GM21529 (cell line): ENCODE data around the gene RHEB.

ENCODE experiments used
- ATAC-seq: cut with Tn5 transposase; IDR thresholded peaks from one replicate; pipeline ENCODE4 v1.9.1; 2021; ENCODE audit not compliant: unreplicated experiment

RHEB gene

DNA sequence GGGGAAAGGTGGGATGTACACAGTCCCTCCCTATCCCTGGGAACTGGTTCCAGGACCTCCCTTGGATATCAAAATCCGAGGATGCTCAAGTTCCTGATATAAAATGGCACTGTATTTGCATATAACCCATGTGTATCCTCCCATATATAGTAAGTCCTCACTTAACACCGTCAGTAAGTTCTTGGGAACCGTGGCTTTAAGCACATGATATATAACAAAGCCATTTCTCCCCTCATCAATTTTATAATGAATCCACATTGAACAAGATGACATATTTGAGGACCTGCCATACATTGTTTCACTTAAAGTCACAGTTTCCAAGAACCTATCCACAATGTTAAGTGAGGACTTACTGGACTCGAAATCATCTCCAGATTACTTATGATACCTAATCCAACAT is 85.1 kb downstream of the RHEB start:
- ATAC-seq, result no peak

DNA sequence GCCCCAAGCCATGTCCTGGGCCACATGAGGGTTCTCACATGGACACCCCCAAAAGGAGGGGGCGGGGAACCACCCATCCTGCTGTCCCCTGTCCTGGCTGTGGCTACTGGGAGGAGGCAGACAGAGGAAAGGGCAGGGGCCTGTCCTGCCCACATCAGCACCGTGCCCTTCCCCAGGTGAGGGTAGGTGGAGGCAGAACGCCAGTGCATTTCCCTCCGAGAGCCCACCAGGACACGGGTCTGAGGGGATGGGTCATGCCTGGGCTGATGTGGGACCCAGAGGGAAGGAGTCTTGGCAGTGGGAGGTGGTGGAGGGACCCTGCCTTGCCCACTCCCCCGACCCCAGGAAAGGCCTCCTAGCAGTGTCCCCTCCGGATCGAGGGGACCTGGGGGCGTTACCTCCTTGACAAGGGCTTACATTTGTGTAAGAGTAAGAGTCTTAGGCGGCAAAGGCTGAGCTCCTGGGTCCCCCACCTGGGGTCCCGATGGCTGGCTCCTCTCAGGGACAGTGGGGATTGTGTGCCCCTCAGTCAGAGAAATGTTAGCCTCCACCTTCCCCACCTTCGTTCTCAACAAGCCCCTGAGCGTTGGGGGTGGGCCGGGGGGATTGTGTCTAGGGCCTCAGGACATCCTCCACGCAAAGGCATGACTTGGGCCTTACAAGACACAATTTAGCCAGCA is 85.8 kb downstream of the RHEB start:
- ATAC-seq, result no peak

DNA sequence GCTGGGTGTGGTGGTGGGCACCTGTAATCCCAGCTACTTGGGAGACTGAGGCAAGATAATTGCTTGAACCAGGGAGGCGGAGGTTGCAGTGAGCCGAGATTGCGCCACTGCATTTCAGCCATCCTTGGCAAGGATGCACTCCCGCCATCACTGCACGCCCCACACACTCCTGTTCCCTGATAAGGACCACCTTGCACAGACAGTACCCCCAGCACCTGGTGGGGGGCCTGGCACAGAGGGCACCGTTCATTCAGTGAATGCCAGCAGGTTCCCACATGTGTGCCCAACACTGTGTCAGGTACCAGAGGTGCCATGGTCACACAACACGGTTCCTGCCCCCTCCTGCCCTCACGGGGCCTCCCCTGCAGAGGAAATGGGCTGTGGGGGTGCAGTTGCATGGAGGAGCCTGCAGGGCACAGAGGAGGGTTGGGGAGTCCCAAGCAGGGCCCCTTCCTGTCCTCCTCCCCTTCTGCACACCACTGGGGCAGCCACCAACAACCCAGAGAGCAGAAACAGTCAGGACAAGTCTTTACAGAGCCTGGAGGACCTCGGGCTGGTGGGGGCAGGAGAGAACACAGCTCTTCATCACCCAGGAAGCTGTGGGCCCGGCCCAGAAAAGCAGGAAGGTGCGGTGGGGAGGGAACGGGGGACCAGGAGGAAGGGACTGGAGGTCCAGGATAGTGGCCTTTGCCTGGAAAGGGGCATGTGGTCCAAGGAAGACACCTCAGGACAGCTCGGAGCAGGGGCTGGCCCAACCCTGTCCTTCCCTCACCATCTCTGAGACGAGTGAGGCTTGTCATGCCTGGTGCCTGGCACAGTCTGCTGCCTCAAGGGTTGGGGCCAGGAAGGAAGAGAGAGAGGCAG is 86.8 kb downstream of the RHEB start:
- peak; percentile 64 for ATAC-seq

DNA sequence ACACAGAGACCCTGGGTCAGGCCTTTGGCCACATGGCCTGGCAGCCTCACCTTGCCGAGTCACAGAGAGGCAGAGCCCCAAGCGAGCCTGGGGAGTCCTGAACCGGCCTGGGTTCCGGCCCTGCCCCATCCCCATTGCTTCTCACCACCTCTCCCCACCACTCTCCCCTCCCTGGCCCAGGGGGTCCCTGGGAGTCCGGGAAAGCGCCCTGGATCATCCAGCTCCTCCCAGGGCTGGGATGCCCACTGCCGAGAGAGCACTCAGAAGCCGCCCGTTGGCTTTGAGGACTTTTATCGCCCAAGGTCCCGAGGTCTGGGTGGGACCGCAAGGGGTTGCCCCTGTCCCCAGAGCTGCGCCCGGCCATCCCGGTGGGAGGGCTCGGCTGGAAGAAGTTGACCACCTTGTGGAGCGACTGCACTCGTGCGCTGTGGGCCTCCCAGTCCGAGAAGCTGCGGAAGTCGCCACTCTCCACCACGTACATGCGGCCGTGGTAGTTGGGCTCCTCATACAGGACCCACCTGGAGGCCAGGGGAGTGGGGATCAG is 87.9 kb downstream of the RHEB start:
- no peak for ATAC-seq

DNA sequence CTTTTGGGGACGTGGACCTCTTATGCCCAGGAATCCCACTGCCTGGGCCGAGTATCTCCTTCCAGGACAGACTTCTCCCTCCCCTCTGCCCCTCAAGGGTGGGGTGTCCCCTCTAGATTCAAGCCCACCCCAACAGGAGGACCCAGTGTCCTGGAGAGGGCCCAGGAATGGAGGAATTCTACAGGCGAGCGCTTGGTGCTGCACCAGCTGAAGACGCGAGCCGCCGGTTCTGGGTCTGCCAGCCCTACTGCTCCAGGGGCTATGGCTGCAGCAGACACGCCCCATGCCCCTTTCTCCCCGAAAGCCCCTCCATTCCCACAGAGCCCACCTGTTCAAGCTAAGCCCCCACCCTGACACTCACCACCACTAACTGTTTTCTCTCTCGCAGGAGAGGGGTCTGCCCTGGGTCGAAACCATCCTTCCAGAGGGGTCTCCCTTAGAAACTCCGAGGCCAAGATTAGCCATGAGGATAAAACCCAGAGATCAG is 88.4 kb downstream of the RHEB start:
- no peak for ATAC-seq

DNA sequence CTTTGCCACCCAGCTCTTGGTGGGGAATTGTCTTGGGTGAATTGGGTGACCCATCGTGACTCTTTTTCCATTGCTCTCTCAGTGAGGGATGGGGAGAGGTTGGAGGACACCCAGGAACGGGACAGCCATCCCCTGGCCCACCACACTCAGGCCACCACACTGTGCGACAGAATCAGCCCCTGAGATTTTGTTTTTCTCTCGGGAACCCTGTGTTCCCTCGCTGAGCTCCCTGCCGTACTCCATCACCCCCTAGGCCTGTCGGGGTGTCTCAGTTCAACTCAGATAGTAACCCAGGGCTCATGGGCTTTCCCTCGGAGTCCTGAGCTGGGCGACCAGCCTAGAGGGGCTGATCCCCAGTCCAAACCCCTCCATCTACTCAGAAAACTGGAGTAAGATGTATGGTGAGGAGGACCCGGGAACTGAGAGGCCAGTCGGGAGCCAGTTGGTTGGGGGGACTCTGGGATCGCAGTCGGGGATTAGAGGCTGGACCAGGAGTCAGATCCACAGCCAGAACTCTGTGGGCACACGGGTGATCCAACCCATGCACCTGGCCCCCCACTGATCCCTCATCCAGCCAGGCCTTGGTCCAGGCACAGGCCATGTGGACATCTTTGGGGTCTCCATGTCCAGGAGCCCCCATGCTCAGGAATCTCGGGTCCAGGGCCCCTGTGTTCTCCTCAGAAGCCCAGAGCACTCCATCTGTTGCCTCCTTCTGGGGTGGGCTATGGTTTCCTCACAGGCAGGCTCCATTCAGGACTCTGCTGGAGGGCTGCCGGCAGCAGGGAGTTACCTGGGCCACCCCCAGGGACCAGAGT is 89.1 kb downstream of the RHEB start:
- no peak for ATAC-seq

DNA sequence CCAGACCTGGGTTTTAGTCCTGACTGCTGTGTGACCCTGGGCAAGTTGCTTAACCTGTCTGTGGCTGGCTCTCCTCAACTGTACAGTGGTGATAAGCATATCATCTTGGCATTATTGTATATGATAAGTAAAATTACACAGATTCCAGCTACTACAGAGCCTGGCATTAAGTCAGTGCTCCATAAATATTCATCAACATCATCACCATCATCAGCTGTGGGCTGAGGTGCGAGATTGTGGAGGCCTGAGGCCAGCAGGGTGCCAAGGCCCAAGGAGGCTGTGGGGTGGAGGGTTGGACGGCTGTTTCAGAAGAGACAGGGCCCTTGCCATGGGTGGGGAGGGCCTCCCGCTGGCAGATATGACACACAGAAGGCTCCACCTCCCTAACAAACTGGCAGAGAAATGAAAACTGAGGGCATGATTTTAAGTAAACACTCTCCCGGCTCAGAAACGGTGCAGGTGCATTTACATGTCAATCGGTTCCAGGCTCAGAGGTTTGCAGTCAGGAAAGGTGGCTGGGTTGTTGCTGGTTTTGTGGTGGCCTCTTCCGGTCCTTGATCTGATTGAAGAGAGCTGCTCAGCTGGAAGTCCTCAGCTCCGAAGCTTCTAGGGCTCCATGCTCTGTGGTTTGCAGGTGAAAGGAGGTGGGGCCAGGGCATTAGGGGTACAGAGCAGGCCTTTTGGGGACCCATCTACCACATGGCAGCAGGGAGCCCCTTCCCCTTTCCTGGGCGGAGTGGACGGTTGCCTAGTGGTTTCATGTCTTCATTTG is 89.9 kb downstream of the RHEB start:
- peak; percentile 53 for ATAC-seq

DNA sequence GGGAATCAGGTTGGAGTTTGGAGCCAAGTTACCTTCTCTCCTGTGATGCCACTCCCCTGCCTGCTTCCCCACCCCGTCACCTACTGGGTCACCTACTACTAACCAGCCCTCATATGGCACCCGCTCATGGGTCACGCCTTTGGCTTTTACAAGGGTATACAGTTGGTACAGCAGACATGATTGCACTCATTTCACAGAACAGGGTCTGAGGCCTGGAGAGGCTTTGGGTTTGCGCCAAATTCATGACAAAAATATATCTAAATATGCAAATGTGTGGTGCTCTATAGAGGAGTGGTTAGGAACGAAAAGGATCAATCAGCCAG is 90.5 kb downstream of the RHEB start:
- ATAC-seq, result no peak

DNA sequence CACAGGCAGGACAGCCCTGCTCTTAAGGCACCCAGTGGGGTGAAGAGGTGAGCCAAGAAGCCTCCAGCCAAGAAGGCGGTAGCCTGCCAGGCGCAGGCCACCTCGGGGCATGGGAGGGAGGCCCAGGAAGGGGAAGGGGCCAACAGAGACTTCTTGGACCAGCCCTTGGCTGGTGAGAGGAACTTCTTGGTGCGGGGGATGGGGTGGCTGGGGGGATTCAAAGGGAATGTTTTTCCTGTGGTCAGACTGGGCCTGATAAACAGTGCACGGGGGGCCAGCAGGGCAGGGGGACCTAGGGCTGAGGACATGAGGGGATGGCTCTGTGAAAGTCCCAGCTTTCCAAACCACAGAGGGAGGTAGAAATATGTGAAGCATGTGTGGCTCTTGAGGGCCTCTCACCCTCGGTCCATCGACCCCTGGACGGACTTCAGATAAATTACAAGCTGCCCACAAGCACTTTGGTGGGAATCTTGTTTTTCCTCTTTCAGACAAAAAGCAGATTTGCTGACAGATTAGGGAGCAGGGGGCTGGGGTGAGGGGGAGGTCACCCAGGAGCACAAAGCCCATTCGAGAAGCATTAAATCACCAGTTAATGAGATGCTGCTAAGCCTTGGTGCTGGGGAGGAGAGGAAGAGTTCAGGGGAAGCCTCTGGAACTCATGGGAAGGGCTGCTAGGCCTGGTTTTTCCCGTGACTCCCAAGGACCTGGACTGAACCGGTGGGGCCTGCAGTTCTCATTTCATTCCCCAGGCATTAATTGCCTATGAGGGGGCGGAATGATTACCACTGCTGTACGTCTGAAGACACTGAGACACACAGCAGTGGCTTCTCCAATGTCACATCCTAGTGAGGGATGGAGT is 91.1 kb downstream of the RHEB start:
- no peak for ATAC-seq

DNA sequence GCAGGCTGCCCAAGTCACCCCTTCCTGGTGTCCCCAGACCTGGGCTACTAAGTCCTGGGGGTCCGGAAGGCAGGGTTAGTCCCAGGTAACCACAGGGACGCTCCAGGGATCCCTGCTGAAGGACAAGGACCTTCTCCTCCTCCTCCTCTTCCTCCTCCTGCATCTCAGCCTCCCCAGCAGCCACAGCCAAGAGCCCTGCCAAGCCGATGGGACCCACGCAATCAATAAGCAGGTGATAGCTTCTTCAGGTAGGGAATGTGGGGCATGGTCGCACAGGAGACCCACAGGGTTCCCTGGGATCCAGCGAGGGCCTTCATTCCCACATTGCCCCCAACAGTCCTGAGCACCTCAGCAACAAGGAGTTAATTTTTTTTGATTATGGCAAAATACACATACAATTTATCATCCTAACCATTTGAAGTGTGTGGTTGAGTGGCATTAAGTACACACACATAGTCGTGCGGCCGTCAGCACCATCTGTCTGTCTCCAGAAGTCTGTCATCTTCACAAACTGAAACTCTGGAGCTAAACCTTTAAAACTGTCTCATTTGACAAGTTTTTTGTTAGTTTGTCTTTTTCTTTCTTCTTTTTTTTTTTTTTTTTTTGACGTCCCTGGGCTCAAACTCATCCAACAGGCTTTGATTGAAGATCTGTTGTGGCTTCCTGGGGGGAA is 91.9 kb downstream of the RHEB start:
- no peak for ATAC-seq

DNA sequence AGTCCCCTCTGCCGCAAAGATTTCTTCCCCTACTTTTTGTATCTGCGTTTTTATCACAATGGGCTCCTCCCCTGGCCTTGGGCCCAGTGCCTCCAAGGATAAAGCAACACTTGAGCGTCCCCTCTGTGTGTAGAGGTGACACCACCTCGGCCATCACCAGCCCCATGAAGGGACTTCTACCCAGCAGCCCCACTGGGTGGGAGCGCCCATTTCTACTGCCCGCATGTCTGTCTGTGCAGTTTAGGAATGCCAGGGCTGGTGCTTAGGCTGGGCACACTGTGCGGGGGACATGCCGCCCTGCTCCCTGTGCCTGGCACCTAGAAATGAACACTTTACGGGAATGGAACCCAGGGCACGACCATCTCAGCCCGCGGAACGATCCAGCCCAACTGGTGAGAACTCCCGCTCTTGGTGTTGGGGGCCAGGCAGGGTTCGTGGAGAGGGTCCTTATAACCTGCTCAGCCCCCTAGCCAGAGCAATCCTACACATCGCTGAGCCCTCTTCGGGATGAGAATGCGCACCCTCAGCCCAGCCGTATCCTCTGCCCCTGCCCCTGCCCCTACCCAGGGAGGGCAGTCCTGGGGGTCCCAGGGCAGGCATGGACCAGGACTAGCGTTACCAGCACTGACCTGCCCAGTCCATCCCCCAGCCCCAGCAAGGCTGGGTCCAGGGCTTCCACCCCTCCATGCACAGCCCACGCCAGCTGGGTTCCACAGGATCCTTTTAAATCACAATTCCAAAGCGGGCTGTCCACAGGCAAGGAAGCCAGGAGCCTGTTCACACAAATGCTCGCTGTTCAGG is 92.6 kb downstream of the RHEB start:
- no peak for ATAC-seq

DNA sequence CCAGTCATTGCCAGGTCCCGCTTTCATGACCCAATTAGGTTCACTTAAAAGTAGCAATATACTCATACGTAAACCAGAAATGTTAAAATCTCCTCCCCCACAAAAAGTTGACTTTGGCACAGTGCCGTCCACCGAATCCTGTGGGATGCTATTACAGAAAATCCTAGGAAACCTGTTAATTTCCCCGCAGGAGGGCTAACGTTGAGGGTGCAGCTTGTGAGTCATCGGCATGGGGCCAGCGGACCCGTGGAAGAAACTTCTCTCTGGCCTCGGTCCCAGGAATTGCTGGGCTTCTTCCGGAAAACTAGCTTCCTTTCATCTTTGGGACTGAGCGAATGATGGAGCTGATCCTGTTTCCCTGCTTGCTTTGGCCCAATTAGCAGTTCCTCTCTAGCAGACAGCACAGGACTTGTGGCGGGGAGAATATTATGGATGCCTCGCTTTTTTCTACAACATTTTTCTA is 93.2 kb downstream of the RHEB start:
- no peak for ATAC-seq

DNA sequence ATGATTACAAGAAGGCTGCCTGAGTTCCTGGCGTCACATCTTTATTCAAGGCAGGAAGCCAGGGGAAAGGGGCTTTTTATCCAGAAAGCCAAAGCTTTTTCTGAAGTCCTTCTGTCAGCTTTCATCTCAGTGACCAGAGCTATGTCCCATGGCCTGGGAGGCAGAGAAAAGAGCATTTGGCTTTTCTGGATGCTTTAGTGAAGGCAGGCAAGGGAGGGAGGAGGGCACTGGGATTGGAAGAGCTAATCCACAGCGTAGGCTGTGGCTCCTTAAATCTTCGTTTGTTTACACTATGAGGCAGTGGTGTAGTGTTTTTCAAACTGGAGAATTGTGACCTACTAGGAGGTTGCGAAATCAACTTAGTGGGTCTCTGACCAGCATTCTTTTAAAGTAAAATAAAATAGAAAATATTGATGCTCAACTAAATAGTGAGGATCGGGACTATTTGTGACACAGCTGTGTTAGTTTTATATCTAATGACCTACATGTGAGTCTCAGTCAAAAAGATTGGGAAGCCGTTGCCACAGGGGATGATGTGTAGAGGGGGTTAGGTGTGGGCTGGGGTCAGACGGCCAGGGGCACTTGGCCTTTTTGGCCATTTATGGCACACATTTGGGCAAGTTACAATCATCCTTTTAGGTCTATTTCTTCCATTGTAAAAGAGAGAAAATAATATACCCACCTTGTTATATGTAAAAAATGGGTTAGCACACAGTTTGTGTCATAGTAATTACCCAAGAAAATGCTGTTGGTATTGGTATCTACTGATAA is 93.8 kb downstream of the RHEB start:
- ATAC-seq, result no peak

DNA sequence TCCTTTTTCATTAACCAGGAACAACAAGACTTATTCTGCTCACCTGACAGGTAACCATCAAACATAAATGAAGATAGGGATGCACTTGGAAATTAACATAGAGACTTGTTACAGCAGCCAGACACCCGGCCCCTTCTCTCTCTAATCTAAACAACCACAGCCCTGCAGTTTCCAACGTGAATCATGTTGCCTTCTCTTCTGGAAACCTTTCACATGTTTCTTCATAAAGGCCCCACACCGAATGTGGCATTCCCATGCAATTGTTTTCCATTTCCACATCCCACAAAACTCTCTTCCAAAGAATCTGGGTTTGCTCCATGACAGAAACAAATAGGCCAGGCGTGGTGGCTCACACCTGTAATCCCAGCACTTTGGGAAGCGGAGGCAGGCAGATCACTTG is 94.9 kb downstream of the RHEB start:
- no peak for ATAC-seq

DNA sequence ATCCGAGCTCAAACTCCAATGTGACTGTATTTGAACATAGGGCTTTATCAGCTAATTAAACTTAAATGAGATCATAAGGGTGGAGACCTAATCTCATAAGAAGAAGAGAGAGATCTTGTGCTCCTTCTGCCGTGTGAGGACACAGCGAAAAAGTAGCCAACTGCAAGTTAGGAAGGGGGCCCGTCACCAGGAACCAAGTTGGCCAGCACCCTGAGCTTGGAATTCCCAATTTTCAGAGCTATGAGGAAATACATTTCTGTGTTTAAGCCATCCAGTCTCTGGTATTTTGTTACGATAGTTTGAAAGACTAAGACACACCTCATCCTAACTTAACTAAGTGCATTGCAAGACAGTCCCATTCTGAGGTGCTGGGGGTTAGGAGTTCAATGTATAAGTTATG is 95.8 kb downstream of the RHEB start:
- ATAC-seq, result no peak

DNA sequence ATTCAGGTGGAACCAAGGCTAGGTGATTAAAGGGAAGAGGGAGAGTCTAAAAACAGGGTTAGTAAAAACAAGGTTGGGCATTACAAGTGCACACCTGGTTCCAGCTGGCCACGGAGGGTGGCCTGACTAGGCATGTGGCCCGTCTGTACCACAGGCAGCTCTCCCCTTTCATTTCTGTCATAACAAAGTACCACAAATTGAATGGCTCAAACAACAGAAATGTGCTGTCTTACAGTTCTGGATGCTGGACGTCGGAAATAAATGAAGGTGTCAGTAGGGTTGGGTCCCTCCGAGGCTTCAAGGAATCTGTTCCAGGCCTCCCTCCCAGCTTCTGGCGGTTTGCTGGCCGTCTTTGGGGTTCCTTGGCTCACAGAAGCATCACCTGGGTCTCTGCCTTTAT is 96.5 kb downstream of the RHEB start:
- no peak for ATAC-seq

DNA sequence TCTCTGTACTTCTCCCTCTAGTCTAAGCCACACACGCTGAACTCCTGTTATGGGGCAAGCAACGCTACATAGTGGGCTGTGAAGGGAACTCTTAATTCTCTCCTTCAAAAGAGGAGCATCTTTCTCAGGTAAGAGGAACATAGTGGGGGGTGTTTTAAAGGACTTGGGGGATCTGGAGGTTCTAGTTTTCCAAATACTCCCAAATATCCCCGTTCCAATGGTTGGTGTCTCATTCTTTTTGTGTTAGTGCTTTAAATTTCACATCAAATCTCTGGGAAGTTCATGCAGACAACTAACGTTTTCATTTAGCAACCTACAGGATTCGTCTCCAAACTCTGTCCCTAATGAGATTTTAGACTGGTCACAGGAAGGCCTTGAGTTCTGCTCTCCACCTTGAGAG is 97.5 kb downstream of the RHEB start:
- ATAC-seq, result no peak

DNA sequence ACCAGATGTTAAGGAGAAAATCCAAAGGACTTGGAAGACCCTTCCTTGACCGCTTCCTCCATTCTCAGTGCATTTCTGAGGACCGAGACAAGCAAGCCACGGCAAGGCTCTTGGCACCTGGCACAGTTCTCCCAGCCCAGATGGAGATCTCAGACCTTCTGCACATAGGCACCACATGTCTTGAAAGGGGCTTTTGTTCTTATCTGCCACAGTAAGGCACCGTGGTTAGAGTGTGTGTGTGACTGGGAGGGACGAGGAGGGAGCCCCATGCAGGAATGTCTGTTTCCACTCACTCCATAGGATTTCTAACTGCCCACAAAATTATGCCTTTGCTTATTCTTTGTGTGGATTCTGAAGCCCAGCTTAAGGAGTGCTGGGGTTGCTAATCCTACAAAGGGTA is 99.6 kb downstream of the RHEB start:
- no peak for ATAC-seq
